T-helper 2 cell (primary cell): ENCODE data around the gene ECEL1.

Experiments
- DNase-seq, 5 experiments: peaks; one replicate each; pipeline versions ENCODE4 v3.0.0 to v3.0.0-alpha.2; 2012 to 2022

The ECEL1 gene

DNA sequence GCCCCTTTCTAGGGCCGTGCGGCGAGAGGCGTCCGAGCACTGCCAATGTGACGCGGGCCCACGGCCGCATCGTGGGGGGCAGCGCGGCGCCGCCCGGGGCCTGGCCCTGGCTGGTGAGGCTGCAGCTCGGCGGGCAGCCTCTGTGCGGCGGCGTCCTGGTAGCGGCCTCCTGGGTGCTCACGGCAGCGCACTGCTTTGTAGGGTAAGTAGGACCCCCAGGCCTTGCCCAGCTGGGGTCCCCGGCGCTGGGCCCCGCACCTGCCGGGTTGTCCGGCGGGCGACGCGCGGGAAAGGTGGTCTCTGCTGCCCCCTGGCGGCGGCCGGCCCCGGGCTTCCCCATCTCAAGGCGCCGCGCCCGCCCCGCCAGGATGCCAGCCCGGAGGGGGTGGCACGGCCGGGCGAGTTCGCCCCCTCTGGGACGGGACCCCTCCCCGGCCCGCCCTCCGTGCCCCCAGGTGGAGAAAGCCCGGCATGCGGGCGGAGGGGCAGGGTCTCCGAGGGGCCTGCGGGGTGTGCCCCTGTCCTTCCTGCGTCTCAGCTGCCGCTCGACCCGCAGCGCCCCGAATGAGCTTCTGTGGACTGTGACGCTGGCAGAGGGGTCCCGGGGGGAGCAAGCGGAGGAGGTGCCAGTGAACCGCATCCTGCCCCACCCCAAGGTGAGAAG is 34.5 kb upstream of the ECEL1 start:
- DNase-seq, result peak; percentile 41 to 63 (median 56)

DNA sequence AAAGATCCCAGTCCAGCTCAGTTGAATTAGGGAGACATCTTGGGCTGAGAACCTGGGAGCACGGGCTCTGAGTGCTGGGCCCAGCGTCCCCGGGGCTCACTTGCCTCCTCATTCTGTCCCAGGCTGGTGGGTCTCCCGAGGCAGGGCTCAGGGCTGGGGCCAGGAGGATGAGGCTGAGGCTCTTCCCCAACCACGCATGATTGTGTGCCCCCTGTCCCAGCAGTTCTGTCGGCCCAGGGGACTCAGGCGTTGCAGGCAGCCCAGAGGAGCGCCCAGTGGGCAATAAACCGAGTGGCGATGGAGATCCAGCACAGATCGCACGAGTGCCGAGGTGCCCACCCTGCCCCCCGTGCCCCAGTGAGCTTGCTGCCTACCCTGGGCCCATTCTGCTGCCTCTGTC is 33.5 kb upstream of the ECEL1 start:
- DNase-seq, result no peak

DNA sequence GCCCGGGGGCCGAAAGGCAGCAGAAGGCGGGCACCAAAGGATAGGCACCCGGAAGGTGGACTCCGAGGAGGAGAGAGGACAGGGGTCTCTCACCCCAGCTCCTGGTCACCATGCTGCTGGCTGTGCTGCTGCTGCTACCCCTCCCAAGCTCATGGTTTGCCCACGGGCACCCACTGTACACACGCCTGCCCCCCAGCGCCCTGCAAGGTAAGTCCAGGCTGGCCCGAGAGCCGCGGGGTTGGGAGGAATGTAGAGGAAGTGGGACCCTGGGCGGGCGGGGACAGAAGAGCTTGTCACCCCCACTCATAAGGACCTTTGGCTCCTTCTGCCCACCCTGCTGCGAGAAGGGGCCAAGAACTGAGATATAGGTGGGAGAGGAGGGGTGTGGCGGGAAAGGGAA is 32.9 kb upstream of the ECEL1 start:
- DNase-seq, result no peak

DNA sequence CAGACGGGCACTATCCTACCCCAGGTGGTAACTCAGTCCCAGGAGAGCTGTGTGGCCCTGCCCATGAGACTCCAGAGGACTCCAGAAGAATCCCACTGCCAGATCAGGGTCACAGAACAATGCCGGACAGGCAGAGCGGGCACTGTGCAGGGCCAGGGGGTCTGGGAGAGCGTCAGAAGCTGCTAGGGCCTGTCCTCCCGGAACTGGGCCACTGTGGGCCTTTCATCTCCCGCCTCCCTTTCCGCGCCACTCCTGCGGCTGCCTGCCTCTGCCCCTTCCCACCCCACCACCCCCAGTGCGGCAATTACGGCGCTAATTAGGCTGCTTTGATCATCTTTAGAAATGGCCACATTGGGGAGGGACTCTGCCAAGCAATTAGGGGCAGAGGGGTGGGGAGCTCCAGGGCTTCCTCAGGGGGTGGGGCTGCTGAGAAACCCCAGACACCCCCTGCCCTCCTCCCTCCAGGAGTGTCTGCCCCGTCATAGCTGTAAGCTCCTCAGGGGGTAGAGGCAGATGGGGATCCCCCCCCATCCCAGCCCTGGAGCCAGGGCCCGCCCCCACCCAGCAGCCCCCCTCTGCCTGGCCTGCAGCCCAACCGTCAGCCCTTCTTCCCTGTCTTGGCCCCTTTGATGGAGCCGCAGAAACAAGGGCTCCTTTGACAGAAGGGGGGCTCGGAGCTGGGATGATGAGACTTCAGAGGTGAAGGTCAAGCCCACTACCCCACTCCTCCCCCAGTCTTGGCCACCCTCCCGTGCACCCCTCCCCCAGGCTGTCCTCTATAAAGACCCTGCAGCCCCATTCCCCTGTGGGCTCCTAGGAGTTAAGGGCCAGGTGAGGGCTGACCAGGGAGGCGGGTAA is 32.2 kb upstream of the ECEL1 start, which contains the start of gene PRSS56:
PRSS56 (plus strand) TSS at position 808 of the 858 bp plus-strand sequence. CDS start 211 bp downstream, outside the sequence.
- DNase-seq, result no peak

DNA sequence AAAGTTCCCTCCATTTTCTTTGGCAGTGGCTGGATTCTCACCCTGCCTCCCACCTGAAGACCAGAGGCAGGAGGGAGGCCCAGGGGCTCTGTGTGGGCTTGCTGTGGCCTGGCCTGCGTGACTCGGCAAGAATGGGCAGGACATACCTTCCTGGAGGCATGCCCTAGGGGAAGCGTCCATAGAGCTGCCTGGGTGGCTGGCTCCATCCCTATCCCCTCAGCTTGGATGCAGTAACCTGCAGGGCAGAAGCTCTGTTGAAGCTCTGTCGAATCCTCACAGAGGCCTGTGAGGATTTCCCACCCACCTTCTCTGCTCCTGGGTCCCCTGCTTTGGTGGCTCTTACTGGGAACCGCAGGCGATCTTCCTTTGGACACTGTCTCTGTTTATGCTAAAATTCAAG is 31.2 kb upstream of the ECEL1 start:
- DNase-seq, result no peak

DNA sequence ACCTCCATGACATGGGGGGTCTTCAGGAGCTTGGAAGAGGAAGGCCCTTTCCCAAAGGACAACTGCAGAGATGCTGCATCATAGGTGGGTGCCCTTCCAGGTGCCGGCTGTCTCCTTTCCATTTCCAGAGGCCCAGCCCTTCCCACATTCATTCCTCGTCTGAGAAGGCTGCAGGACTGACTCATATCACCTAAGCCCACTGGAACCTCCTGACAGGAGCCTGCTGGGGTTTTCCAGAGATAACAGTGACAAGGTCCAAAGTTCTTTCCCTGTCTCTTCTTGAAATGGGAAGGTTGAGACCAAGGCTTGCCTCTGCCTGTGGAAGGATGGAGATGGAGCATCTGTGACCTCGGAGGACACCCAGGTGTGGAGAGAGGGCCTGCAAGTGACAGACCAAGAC is 28.9 kb upstream of the ECEL1 start:
- DNase-seq, result no peak

DNA sequence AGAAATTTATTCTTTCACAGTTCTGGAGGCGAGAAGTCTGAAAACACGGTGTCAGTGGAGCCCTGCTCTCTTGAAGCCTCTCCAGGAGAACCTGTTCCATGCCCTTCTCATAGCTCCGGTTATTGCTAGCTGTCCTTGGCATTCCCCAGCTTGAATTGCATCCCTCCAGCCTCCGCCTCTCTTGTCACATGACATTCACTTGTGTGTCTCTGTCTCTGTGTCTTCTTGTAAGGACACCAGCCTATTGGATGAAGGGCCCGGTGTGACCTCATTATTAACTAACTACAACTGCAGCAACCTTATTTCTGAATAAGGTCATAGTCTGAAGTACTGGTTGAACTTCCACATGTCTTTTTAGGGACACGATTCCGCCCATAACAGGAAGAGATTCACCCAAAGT is 28.0 kb upstream of the ECEL1 start:
- no peak for DNase-seq

DNA sequence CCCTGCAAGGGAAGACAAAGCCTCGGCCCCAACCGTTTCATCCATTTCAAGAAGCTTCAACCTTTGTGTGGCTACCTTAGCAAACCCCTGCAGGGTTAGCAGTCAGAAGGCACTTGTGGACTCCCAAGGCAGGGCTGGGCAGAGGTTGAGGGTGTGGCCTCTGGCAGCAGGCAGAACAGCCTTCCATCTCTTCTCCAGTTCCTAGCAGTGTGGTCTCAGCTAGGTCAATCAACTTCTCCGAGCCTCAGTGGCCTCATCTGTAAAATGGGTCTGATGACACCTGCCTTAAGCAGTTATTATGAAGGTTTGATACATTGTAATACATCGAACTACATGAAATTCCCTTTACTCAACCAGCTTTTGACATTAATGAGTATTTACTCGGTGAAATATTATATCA is 25.7 kb upstream of the ECEL1 start:
- no peak for DNase-seq

DNA sequence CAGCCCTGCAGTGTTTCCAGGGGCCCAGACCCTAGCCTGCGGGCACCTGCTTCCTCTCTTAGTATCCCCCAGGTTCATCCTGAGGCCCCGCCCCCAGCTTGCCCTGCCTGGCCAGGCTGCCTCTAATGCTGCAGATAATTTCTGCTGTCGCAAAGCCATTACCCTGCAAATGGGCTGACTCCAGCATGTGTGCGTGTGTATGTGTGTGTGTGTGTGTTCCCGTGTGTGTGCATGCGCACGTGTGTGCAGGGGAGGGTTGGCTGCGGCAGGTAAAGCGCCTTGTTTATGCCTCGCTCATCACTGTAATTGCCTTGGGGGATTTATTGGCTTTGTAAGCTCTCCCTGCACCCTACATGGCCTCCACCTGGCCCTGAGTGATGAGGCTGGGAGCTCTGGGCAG is 25.0 kb upstream of the ECEL1 start:
- no peak for DNase-seq

DNA sequence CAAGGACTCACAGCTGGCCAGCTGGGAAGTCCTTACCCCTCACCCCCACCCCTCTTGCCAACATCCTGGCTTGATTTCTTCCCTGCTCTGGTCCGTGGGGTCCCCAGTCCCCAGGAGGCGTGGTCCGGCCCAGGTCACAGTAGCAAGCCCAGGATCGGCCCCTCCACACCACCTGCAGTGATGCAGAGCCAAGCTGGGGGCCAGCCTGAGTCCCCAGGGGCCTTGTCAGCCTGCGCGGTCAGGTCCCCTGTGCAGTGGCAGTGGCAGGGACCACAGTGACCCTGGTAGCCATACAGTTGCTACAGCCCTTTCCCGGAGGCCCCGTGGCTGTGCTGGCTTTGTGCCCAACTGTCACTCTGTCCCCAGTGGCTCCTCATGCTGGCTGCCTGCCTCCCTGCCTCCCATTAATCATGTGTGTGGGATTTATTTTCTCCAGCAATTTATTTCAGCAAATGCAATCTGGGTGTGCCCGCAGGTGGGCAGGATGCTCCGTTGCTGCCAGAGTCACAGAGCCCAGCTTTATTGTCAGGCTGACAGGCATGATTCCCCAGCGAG is 23.8 kb upstream of the ECEL1 start:
- DNase-seq, result no peak

DNA sequence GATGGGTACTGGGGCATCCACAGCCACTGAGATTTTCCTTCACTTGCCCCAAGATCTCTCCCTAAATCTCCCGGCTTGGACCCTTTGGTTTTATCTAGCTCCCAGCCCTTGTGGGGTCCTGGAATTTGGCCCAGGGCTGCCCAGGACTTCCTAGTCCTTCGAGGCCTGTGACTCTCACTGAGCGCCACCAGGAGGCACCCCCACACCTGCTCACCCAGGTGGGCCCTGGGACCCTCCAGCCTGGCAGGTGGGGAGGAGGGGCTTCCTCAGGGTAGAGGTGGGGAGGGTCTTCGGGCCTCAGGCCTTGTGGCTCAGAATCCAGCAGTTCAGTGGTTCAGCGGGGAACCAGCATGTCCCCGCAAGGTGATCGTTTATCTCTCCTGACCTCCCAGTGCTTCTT is 20.6 kb upstream of the ECEL1 start:
- DNase-seq, result no peak

DNA sequence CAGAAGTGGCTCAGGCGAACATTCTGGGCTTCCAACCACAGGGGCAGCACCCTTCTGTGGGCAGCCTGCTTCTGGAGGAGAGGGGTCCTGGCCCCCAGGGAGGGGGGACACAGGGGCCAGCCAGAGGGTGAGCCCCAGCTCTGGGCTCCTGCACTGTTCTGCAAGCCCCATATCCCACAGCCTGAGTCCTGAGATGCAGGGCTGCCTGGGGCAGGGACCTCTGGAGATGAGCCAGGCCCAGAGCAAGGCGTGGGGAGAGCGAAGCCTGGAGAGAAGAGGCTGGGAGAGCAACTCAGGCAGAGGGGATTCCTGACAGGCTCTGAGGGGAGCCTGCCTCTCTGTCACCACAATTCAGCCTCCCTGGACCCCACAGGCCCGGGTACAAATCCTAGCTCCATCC is 19.1 kb upstream of the ECEL1 start:
- no peak for DNase-seq

DNA sequence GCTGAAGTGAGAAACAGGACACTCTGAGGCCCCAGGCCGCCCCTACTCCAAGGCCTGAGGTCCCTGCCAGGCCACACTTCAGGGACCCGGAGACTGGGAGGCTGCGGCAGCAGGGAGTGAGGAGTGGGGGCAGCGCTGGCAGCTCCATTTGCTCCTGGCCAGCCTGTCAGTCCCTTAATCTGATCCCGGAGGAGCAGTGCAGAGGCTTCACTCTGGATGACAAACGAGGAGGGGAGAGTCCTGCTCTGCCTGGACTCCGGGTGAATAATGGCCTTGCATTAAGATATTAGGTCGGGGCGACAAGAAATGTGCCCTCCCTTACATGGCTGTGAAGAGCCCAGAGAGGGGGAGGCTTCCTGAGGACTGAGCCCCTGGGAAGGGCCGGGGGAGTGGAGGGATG is 18.2 kb upstream of the ECEL1 start:
- DNase-seq, result no peak

DNA sequence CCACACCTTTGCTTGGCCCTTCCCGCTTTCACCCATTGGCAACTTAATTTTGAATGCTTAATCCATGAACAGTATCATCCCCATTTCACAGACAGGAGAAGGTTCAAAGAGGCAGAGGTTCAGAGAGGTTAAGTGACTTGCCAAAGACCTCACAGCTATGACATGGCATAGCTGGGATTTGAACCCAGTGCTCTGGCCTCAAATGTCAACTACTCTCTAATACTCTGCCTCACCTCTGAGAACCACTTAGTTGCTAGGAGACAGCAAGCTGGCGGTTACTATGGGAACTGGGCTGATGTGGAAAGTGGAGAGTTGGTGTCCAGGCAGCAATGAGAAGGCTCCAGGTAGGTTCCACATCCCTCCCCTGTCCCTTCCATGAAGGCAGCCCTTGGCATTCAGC is 16.8 kb upstream of the ECEL1 start:
- no peak for DNase-seq

DNA sequence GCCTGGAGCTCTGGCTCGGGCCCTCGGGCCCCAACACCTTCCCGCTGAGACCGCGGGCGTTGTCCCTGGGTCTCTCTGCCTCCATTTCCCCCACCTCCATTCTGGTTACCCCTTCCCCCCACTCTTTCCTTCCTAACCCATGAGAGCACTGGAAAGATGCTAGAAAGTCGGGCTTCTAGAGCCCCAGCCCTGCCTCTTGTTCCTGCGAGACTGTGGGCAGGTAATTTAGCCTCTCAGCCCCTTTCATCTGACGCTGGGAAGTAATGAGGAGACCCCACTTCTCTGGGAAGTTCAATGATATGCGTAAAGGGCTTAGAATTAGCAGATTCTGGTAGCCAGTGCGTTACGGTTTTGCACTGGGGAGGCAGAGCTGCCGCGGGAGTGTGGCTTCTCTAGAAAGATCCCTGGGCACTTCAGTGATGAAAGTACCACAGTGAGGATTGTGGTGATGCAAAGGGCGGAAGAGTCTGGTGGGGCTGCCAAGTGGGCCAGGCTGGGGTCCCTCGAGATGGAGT is 16.2 kb upstream of the ECEL1 start:
- no peak for DNase-seq

DNA sequence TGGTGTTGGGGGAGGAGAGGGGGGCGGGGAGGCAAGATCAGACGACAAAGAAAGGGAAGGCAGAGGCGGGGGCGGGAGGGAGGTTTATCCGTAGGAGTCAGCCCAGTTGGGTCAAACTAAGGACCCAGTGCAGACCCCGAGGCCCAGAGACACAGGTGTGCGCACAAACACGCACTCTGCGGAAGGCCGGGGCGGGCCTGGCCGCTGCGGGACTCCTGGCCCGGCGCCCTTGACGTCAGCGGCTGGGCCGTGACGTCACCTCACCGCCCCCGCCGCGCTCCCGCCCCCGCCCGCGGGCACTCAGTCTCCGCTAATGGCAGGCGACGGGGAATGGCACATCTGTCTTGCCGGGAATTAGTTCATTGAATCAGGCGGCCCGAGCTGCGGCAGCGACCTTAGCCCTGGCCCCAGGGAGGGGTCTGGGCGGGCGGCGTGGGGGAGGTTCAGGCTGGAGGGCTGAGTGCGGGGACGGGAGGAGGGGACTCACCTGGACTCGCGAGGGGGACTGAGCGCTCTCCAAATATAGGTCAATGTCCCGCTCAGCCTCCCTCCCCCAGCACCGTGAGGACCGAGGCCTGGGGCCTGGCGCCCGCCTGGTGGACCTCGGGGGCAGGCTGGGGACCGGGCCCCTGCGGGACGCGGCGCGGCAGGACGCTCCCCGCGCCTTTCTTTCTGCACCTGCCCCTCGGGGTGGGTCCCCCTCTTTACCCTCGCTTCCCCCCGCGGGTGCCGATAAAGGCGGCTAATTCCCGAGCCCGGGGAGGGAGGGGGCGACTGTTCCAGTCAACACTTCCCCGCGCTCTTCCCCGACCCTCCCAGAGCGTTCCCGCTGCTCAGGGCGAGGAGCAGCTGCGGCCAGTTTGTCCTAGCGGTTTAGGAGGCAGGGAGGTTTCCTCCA is 15.5 kb upstream of the ECEL1 start:
- peak in 4 of 5 experiments; percentile 8 to 53 (median 36) for DNase-seq

DNA sequence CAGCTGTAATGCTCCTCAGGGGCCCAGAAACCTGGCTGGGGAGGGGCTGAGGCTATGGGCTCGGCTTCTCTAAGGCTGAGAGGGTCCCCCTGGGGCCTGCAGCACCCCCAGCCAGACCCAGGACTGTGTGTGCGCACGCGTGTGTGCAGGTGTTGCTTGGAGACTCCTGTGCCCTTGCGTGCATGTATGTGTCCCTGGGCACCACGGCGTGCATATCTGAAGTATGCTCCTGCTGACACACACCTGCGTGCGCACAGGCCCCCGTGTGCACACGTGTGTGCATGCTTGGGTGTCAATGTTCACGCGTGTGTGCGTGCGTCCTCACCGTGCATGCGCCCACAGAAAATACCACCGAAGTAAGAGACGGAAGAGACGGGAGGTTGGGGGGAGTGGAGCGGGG is 14.9 kb upstream of the ECEL1 start:
- peak in 2 of 5 experiments; percentile 28 to 35 for DNase-seq

DNA sequence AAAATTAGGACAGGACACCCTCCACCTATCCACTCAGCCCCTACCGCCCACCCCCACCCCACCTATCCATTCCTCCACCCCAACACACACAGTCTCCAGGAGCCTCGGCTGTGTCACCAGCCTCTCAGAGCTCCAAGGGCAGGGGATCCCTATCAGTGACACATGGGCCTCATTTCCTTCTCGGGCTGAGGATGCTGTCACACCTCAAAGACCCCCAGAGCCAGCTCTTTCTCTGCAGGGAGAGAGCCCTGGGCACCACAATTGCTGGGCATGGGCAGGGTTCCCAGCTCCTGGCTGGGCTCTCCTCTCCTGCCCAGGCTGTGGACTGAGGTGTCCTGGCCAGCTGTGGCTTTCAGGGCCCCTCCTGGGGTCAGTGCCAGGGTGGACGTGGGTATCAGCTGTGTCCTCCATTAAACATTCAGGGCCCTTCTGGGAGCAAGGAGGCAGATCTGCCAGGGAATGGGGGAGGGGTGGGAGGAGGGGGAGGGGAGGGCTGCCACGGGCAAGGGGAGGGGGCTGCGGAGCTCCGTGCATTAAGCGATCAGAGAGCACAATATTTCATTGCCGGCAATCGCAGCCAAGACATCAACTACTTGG is 14.3 kb upstream of the ECEL1 start:
- DNase-seq, result no peak

DNA sequence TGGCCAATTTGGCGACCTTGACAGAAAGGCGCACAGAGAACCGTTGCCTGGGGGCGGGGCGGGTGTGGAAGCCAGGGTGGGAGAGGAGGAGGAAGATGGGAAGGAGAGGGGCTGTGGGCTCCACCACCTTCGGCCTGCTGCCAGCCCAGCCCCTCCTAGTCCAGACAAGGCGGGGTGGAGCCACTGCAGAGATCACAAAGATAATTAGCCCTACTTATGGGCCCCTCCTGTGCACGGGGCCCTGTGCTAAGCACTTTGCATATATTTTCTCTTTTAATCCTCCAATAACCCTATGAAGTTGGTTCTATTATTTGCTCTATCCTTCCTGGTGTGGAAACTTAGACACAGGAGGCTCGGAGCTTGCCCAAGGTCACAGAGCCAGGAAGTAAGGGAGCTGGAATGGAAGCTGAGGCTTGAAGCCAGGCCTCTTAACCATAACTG is 13.7 kb upstream of the ECEL1 start:
- DNase-seq, result no peak

DNA sequence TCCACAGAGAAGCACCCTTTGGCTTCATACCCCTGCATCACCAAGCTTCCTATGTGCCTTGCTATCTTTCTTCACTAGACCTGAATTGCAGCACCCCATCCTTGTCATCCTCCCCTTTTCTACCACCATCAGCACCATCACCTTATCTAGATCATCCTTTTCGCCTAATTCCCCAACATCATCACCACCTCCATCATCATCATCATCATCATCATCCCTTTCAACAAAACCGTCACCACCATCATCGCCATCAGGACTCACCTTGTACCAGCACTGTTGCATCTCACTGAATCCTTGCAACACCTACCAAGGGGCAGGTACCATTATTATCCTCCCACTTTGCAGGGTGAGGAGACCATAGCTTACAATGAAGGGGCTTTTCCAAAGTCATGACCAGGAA is 10.8 kb upstream of the ECEL1 start:
- no peak for DNase-seq

DNA sequence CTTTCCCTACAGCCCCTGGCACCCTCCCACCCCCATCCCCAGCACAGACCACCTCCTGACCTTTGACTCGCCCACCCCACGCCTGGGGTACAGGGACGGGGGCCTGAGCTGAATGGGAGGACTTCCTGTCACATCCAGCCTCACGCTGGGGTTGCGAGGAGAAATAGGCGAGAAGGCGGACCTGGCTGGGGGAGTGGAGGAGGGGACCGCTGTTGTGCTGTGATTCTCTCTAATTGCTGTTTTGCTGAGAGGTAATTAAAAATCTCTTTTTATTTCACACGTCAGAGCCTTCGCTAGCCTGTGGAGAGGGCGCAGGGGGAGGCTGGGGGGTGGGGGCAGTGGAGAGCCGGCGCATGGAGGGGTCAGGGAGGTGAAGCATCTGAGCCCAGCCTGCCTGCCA is 9.7 kb upstream of the ECEL1 start:
- DNase-seq, result no peak
